HEK293 (cell line): ENCODE measurements around the gene CSMD2.

ENCODE experiments used
- CTCF ChIA-PET: fragments of 350-600 bp; formaldehyde crosslinking; extraction: SDS; loops from one replicate; lab custom pipeline; 2021; ENCODE audit warnings: antibody characterized with exemption; lab: Yijun Ruan, JAX
- POLR2A ChIA-PET: fragments of 300-600 bp; formaldehyde crosslinking; extraction: SDS; loops from one replicate; lab custom pipeline; 2020; ENCODE audit warnings: antibody characterized with exemption, inconsistent platforms; lab: Yijun Ruan, JAX
- H3K27ac ChIP-seq: fragments of 200-500 bp; sonication (Bioruptor generic); 2 replicates; pipeline ENCODE4 v1.5.1; 2014; ENCODE audit warnings: low read depth, low read length, control low read depth, inconsistent platforms; ENCODE audit errors: extremely low read depth
- H3K36me3 ChIP-seq, 2 experiments: fragments of 200-500 bp in 1 of 2; sonication (Bioruptor generic) in 1 of 2; 1 replicate in 1 of 2; 2 replicates in 1 of 2; pipeline ENCODE4 v1.5.1; 2014 to 2017; ENCODE audit warnings: inconsistent platforms in 2 of 2, low read length in 2 of 2; ENCODE audit not compliant: control insufficient read depth in 2 of 2, insufficient read depth in 1 of 2
- H3K4me1 ChIP-seq: fragments of 200-500 bp; sonication (Bioruptor generic); 2 replicates; pipeline ENCODE4 v1.5.1; 2014; ENCODE audit warnings: mild to moderate bottlenecking, low read length, inconsistent platforms; ENCODE audit not compliant: control insufficient read depth, insufficient read depth
- H3K4me3 ChIP-seq: 2 replicates; pipeline ENCODE4 v1.5.1; 2011; ENCODE audit warnings: low read depth, mild to moderate bottlenecking, control low read depth, low read length, moderate library complexity
- H3K9me3 ChIP-seq: fragments of 200-500 bp; sonication (Bioruptor generic); 2 replicates; pipeline ENCODE4 v1.5.1; 2014; ENCODE audit warnings: low read depth, low read length, inconsistent platforms; ENCODE audit not compliant: control insufficient read depth, insufficient read depth
- INSM2 ChIP-seq: fragments of 450-650 bp; formaldehyde crosslinking; IDR thresholded peaks from 2 replicates; pipeline ENCODE4 v1.5.1; 2016; ENCODE audit warnings: missing biosample characterization, missing genetic modification characterization
- PATZ1 ChIP-seq: fragments of 450-650 bp; formaldehyde crosslinking; IDR thresholded peaks from 2 replicates; pipeline ENCODE4 v1.5.1; 2016; ENCODE audit warnings: missing biosample characterization, missing genetic modification characterization
- RBAK ChIP-seq: fragments of 450-650 bp; formaldehyde crosslinking; IDR thresholded peaks from 2 replicates; pipeline ENCODE4 v1.5.1; 2016; ENCODE audit warnings: missing biosample characterization, missing genetic modification characterization
- SCRT1 ChIP-seq: fragments of 450-650 bp; formaldehyde crosslinking; IDR thresholded peaks from 2 replicates; pipeline ENCODE4 v1.5.1; 2016; ENCODE audit warnings: missing biosample characterization, missing genetic modification characterization, borderline replicate concordance
- SCRT2 ChIP-seq: fragments of 450-650 bp; formaldehyde crosslinking; IDR thresholded peaks from 2 replicates; pipeline ENCODE4 v1.5.1; 2016; ENCODE audit warnings: missing biosample characterization, missing genetic modification characterization
- SP2 ChIP-seq: fragments of 450-650 bp; formaldehyde crosslinking; IDR thresholded peaks from 2 replicates; pipeline ENCODE4 v1.5.1; 2016; ENCODE audit warnings: missing biosample characterization, missing genetic modification characterization
- SP7 ChIP-seq: fragments of 450-650 bp; formaldehyde crosslinking; IDR thresholded peaks from 2 replicates; pipeline ENCODE4 v1.5.1; 2016; ENCODE audit warnings: missing biosample characterization, missing genetic modification characterization
- ZBTB8A ChIP-seq: fragments of 450-650 bp; formaldehyde crosslinking; IDR thresholded peaks from 2 replicates; pipeline ENCODE4 v1.5.1; 2016; ENCODE audit warnings: missing biosample characterization, missing genetic modification characterization
- ZNF10 ChIP-seq: fragments of 450-650 bp; formaldehyde crosslinking; IDR thresholded peaks from 2 replicates; pipeline ENCODE4 v1.5.1; 2017; ENCODE audit warnings: missing biosample characterization, missing genetic modification characterization
- ZNF155 ChIP-seq: fragments of 450-650 bp; formaldehyde crosslinking; IDR thresholded peaks from 2 replicates; pipeline ENCODE4 v1.5.1; 2016; ENCODE audit warnings: missing biosample characterization, missing genetic modification characterization
- ZNF157 ChIP-seq: fragments of 450-650 bp; formaldehyde crosslinking; IDR thresholded peaks from 2 replicates; pipeline ENCODE4 v1.5.1; 2016; ENCODE audit warnings: missing biosample characterization, missing genetic modification characterization
- ZNF175 ChIP-seq: fragments of 450-650 bp; formaldehyde crosslinking; IDR thresholded peaks from 2 replicates; pipeline ENCODE4 v1.5.1; 2016; ENCODE audit warnings: missing biosample characterization, missing genetic modification characterization
- ZNF433 ChIP-seq: fragments of 450-650 bp; formaldehyde crosslinking; IDR thresholded peaks from 2 replicates; pipeline ENCODE4 v1.5.1; 2016; ENCODE audit warnings: missing biosample characterization, missing genetic modification characterization, low read depth
- ZNF521 ChIP-seq: fragments of 450-650 bp; formaldehyde crosslinking; IDR thresholded peaks from 2 replicates; pipeline ENCODE4 v1.5.1; 2017; ENCODE audit warnings: missing biosample characterization, mild to moderate bottlenecking, missing genetic modification characterization
- ZNF529 ChIP-seq: fragments of 450-650 bp; formaldehyde crosslinking; IDR thresholded peaks from 2 replicates; pipeline ENCODE4 v1.5.1; 2017; ENCODE audit warnings: missing genetic modification characterization, missing biosample characterization; ENCODE audit not compliant: insufficient replicate concordance
- ZNF558 ChIP-seq: fragments of 450-650 bp; formaldehyde crosslinking; IDR thresholded peaks from 2 replicates; pipeline ENCODE4 v1.5.1; 2016; ENCODE audit warnings: missing biosample characterization, missing genetic modification characterization
- ZNF571 ChIP-seq: fragments of 450-650 bp; formaldehyde crosslinking; IDR thresholded peaks from 2 replicates; pipeline ENCODE4 v1.5.0; 2017; ENCODE audit warnings: missing biosample characterization, missing genetic modification characterization
- ZNF585B ChIP-seq: fragments of 450-650 bp; formaldehyde crosslinking; IDR thresholded peaks from 2 replicates; pipeline ENCODE4 v1.5.1; 2016; ENCODE audit warnings: missing biosample characterization, missing genetic modification characterization
- ZNF596 ChIP-seq: fragments of 450-650 bp; IDR thresholded peaks from 2 replicates; pipeline ENCODE4 v1.5.0; 2018; ENCODE audit warnings: missing biosample characterization, mild to moderate bottlenecking, missing genetic modification characterization, moderate library complexity
- ZNF654 ChIP-seq: fragments of 450-650 bp; formaldehyde crosslinking; IDR thresholded peaks from 2 replicates; pipeline ENCODE4 v1.5.1; 2016; ENCODE audit warnings: low read depth, missing biosample characterization, missing genetic modification characterization
- ZNF670 ChIP-seq: fragments of 450-650 bp; formaldehyde crosslinking; IDR thresholded peaks from 2 replicates; pipeline ENCODE4 v1.5.1; 2016; ENCODE audit warnings: missing biosample characterization, missing genetic modification characterization, low read depth
- ZNF785 ChIP-seq: fragments of 450-650 bp; formaldehyde crosslinking; IDR thresholded peaks from 2 replicates; pipeline ENCODE4 v1.5.1; 2016; ENCODE audit warnings: missing biosample characterization, missing genetic modification characterization
- ZSCAN16 ChIP-seq: fragments of 450-650 bp; formaldehyde crosslinking; IDR thresholded peaks from 2 replicates; pipeline ENCODE4 v1.5.1; 2016; ENCODE audit warnings: missing biosample characterization, missing genetic modification characterization
- ZSCAN23 ChIP-seq: fragments of 450-650 bp; formaldehyde crosslinking; IDR thresholded peaks from 2 replicates; pipeline ENCODE4 v1.5.1; 2016; ENCODE audit warnings: missing biosample characterization, missing genetic modification characterization
- TF ChIP-seq, protein P1 (sequence below): fragments of 450-650 bp; formaldehyde crosslinking; IDR thresholded peaks from 2 replicates; pipeline ENCODE4 v1.5.1; 2016; ENCODE audit warnings: missing biosample characterization, missing genetic modification characterization
- TF ChIP-seq, protein P2 (sequence below): fragments of 450-650 bp; formaldehyde crosslinking; IDR thresholded peaks from 2 replicates; pipeline ENCODE4 v1.5.1; 2017; ENCODE audit warnings: missing biosample characterization, mild to moderate bottlenecking, missing genetic modification characterization, moderate library complexity
- TF ChIP-seq, protein P3 (sequence below): fragments of 450-650 bp; formaldehyde crosslinking; IDR thresholded peaks from 2 replicates; pipeline ENCODE4 v1.5.1; 2016; ENCODE audit warnings: missing biosample characterization, missing genetic modification characterization

CSMD2 gene

GRCh38 chr1:33602271-33602670, 562.8 kb downstream of the CSMD2 start (continued):
- no peak for TF ChIP-seq ZNF654 (tag by site-specific recombination)
- TF ChIP-seq ZNF596: no peak
- TF ChIP-seq ZNF571 (tag by site-specific recombination): no peak
- TF ChIP-seq SP7 (tag by site-specific recombination): no peak
- TF ChIP-seq, all 188 proteins: peak for 0

DNA sequence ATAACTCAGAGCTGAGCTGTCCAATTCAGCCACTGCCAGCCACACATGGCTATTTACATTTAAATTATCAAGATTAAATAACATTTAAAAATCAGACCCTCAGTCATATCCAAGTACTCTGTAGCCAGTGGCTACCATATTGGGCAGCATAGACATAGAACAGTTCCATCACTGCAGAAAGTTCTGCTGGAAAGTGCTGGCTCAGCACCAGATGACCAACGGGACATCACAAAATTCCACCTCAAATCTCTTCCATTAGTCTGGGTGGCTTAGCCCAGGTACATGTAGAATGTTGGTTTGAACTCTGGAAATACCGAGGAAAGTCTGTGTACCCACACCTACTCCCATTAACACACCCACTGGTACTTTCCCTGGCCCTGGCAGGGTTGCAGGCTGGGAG, 563.3 kb downstream of the CSMD2 start:
- H3K36me3 ChIP-seq: no peaks in the 10 kb centered on the region
- H3K4me1 ChIP-seq: no peaks in the 10 kb centered on the region
- H3K4me3 ChIP-seq: no peak overlapping the region
- no peaks in the 10 kb centered on the region for H3K9me3 ChIP-seq
- CTCF ChIA-PET: interaction anchor here (0.7 kb wide), 1 partner anchor 299 kb away, joined by 4 read pairs; no protein-coding TSS in a partner anchor
- POLR2A ChIA-PET: no interaction called here
- H3K27ac ChIP-seq: no peak overlapping the region
- no peak for TF ChIP-seq PATZ1 (tag by site-specific recombination)
- no peak for TF ChIP-seq INSM2 (tag by site-specific recombination)
- TF ChIP-seq ZSCAN23 (tag by site-specific recombination): no peak
- TF ChIP-seq ZNF10: no peak
- TF ChIP-seq, protein P1, sequence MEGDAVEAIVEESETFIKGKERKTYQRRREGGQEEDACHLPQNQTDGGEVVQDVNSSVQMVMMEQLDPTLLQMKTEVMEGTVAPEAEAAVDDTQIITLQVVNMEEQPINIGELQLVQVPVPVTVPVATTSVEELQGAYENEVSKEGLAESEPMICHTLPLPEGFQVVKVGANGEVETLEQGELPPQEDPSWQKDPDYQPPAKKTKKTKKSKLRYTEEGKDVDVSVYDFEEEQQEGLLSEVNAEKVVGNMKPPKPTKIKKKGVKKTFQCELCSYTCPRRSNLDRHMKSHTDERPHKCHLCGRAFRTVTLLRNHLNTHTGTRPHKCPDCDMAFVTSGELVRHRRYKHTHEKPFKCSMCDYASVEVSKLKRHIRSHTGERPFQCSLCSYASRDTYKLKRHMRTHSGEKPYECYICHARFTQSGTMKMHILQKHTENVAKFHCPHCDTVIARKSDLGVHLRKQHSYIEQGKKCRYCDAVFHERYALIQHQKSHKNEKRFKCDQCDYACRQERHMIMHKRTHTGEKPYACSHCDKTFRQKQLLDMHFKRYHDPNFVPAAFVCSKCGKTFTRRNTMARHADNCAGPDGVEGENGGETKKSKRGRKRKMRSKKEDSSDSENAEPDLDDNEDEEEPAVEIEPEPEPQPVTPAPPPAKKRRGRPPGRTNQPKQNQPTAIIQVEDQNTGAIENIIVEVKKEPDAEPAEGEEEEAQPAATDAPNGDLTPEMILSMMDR (tag by site-specific recombination): no peak
- TF ChIP-seq ZNF433 (tag by site-specific recombination): no peak
- no peak for TF ChIP-seq ZBTB8A
- no peak for TF ChIP-seq ZNF585B (tag by site-specific recombination)
- no peak for TF ChIP-seq RBAK (tag by site-specific recombination)
- TF ChIP-seq ZNF521 (tag by site-specific recombination): no peak
- no peak for TF ChIP-seq ZNF558 (tag by site-specific recombination)
- no peak for TF ChIP-seq ZNF785 (tag by site-specific recombination)
- no peak for TF ChIP-seq ZNF155 (tag by site-specific recombination)
- TF ChIP-seq ZNF670 (tag by site-specific recombination): no peak

- Histone ChIP-seq H3K4me3 (no peak overlapping the region), H3K9me3 (no peaks in the 10 kb centered on the region), H3K27ac (no peak overlapping the region), H3K4me1 (no peaks in the 10 kb centered on the region), H3K36me3 (no peaks in the 10 kb centered on the region)
- CTCF ChIA-PET: interaction anchor here (0.9 to 2.3 kb wide), 4 partner anchors 12 to 34 kb away, joined by 3 to 7 read pairs (median 4); no protein-coding TSS in a partner anchor
- POLR2A ChIA-PET: no interaction called here
- TF ChIP-seq SCRT1 (tag by site-specific recombination): 0 out of 2 replicates have a peak, but pooled peaks have one; percentile 11
- TF ChIP-seq ZNF157 (tag by site-specific recombination): no peak
- TF ChIP-seq, protein P2, sequence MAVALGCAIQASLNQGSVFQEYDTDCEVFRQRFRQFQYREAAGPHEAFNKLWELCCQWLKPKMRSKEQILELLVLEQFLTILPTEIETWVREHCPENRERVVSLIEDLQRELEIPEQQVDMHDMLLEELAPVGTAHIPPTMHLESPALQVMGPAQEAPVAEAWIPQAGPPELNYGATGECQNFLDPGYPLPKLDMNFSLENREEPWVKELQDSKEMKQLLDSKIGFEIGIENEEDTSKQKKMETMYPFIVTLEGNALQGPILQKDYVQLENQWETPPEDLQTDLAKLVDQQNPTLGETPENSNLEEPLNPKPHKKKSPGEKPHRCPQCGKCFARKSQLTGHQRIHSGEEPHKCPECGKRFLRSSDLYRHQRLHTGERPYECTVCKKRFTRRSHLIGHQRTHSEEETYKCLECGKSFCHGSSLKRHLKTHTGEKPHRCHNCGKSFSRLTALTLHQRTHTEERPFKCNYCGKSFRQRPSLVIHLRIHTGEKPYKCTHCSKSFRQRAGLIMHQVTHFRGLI (tag by site-specific recombination): no peak
- TF ChIP-seq SP2 (tag by site-specific recombination): no peak
- no peak for TF ChIP-seq ZNF175
- TF ChIP-seq, protein P3, sequence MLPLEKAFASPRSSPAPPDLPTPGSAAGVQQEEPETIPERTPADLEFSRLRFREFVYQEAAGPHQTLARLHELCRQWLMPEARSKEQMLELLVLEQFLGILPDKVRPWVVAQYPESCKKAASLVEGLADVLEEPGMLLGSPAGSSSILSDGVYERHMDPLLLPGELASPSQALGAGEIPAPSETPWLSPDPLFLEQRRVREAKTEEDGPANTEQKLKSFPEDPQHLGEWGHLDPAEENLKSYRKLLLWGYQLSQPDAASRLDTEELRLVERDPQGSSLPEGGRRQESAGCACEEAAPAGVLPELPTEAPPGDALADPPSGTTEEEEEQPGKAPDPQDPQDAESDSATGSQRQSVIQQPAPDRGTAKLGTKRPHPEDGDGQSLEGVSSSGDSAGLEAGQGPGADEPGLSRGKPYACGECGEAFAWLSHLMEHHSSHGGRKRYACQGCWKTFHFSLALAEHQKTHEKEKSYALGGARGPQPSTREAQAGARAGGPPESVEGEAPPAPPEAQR (tag by site-specific recombination): no peak
- TF ChIP-seq ZNF529 (tag by site-specific recombination): no peak
- TF ChIP-seq SCRT2 (tag by site-specific recombination): peak; percentile 58
- no peak for TF ChIP-seq ZNF585B (tag by site-specific recombination)
- TF ChIP-seq ZSCAN16 (tag by site-specific recombination): no peak
Observed at GRCh38 chr1:33599516-33600115, 565.4 kb downstream of the CSMD2 start.
